Islet of Langerhans (tissue), 1 donor: ENCODE measurements around the gene ALK.
A peak's percentile ranks its signal among the peaks of the same experiment; 100 is the strongest.
"Not testable (repeated sequence)": the region's sequence is repeated elsewhere in the genome, so short reads cannot be mapped to it uniquely, and the experiment has no call there.

Experiments used
- FAIRE-seq: peaks from one replicate; lab custom pipeline; 2011; peaks lifted over from hg19 to GRCh38; lab: Jason Lieb, UNC

Gene ALK

DNA sequence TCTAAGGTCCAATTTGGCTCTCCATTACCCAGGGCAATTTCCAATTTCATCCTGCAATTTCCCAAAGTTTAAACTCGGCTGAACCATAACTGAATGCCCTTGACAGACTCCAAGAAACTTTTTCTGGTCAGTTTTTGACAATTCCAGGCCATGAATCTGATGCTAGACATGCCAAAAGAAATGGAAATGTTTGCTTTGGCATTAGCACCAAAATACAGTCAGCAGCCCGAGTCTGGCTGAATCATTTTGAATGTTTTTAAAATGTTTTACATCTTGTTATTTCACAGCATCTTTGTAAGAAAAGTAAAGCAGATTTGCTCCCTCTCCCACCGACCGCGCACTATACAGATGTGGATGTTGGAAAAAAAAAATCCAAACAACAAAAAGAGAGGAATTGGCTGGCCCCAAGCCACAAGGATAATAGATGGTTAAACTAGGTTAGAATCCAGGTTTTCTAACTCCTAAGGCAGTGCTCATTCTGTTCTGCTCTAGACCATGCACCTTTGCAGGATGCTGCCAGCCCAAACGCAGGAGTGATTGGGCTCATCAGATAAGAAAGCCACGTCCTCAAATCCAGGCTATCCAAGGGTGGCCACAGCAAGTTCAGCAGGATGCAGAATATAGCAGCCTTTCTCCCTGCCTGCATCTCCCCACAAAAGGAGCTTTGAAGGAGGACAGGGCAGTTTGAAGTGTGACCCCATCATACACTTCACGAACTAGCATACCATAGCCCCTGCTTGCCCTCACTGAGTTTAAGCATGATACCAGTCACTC, 167.5 kb downstream of the ALK start:
- no peak for FAIRE-seq

DNA sequence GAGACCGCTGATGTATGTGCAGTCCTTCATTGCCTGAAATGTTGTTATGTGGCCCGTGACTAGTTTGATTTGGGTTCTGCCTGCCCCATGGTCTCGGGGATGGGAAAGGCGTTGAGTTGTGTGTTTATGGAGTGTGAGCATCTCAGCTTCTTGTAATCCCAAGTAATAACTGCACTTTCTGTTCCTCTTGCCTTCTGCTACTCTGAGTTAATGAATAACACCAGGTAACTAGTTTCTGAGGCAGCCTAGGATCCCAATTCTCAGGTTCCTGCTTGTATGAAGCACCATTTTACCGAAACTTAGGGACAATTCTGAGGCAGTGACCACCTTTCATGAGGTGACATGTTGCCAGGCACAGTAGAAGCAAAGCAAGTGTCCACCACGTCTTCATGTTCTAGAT, 170.0 kb downstream of the ALK start:
- no peak for FAIRE-seq

DNA sequence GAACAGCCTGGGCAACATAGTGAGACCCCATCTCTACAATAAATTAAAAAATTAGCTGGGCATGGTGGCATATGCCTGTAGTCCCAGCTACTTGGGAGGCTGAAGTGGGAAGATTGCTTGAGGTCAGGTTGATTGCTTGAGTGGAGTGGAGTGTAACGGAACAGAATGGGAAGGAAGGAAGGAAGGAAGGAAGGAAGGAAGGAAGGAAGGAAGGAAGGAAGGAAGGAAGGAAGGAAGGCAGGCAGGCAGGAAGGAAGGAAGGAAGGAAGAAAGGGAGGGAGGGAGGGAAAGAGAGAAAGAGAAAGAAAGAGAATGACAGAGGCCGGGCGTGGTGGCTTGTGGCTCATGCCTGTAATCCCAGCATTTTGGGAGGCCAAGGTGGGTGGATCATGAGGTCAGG, 170.9 kb downstream of the ALK start:
- not testable (repeated sequence) for FAIRE-seq

DNA sequence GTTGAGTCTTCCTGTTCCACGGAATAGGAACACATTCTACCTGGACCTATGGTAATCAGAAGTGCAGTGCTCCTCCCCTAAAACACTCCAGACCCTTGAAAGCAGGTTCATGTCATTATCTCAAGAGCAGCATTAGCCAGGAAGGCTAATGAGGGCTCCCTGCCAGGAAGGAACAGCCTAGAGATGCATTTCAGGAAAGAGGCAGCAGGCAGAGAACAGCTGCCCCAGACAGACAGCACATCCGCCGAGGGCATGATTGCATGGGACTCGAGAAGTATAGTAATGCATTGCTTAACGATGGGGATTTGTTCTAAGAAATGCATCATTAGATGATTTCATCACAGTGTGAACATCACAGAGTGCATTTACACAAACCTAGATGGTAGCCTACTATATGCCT, 171.5 kb downstream of the ALK start:
- peak; percentile 13 for FAIRE-seq

DNA sequence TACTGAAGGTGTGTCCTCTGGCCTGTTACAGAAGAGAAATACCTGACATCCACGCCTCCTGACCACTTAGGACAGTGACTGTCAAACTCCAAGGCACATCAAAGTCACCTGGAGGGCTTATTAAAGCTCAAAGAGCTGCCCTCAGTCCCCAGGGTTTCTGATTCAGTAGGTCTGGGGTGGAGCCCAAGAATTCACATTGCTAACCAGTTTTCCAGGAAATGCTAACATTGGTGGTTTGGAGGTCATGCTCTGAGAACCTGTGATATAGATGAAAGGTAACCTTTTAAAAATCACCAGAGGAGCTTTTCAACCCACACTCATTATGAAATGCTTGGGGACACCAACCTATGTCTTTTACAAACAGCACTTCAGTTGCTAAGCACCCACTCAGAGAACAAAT, 172.3 kb downstream of the ALK start:
- no peak for FAIRE-seq

DNA sequence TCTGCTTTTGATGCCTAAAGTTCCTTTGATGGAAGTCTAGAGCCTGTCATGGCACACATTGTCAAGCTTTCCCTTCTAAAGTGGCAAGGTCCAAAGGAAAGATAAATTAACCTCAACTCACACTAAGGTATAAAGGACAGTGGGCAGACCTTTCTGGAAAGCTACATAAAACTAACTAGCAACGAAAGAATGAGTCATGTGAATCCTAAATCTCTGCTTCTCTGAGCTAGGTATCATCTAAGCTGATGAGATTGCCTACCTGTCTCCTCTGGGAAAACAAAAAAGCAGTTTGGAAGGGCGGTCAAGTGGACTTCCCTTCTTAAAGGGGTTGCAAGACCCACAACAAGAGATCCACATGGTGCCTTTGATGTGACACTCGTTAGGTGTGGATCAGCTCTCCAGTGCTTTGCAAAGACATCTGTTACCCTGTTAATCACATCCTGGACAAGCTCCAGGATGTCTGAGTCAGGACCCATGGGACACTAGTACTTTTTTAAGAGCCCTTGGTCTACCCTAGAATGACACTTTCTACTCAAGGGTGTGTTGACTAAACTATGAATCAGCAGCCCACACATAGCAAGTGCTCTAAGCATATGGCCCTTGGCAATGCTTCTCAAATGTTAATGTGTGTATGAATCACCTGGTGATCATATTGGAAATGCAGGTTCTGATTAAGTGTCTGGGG, 173.5 kb downstream of the ALK start:
- peak; percentile 90 for FAIRE-seq

DNA sequence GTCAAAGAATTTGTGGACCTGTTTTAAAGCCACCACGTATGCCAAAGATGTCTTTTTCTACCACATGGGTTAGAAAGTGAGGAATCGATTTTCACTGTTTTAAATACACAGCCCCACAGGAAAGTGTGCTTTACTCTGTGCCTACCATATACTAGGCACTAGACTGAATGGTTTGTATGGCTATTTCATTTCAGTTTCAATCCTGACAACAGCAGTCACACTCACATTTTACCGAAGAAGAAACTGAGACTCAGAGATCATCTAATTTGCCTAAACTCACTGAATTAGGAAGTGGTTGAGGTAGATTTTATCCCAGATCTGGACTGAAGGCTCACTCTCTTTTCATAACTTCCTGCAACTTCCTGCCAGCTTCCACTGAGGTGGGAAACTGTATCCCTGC, 176.4 kb downstream of the ALK start:
- FAIRE-seq = no peak

DNA sequence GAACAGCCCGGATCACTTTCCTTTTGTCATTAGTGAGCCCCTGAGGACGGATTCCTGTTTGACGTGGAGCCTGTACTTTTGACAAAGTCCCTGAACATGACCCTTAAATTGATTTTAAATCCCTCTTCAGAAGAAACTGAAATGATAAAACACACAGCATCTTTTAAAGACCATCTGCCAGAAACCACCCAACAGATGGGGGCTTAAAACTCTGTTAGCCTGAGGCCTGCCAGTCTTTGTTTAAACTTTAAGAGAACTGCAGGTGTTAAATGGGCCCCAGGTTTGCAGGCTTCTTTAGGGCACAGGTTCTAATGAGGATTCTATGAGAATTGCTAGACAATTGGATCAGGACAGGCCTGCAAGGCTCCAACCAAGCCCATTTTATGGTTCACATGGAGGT, 177.9 kb downstream of the ALK start:
- FAIRE-seq = no peak

DNA sequence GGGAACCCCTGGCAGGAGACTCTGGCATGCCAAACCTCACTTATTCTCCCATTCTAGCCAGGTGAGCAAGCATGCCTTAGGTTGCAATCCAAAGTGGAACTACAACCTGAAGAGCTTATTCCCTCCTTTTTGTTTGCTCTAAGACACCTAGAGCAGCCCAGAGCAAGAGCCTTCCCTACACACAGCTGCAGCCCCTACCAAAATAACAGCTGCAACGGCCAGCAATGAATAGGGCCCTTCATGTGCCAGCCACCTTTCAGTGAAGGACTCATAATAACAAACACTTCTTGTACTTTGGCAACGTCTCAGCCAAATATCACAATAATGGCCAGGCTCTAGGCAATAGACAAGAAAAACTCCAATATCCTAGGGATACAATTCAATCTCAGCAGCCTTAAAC, 178.7 kb downstream of the ALK start:
- no peak for FAIRE-seq

DNA sequence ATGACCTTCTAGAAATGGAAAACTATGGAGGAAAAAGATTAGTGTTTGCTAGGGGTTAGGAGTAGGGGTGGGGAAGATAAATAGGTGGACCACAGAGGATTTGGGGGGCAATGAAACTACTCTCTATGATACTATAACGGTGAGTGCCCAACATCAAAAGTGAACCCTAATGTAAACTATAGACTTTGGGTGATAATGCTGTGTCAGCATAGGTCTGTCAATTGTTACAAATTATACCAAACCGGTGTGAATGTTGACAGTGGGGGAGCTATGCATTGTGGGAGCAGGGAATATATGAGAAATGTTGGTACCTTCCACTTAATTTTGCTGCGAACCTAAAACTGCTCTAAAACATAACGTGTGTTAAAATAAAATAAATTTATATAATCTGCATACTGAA, 180.3 kb downstream of the ALK start:
- no peak for FAIRE-seq

DNA sequence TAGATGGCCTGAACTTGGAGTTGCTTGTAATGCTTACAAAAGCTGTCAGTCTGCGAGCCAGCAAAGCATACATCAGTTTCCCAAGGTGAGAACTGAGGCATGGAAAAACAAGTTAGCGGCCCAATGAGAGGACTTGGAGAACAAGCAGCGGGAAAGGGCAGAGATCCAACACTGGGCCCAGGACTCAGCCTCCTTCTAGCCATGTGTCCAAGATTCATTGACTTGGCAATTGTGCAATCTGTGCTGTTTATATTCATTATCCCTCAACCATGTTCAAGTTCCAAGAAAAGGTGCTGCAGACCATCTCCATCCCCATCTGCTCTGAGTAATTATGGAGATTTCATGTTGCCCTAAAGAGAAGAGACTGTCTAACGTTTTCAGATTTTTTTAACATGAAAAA, 187.4 kb downstream of the ALK start:
- FAIRE-seq = no peak

DNA sequence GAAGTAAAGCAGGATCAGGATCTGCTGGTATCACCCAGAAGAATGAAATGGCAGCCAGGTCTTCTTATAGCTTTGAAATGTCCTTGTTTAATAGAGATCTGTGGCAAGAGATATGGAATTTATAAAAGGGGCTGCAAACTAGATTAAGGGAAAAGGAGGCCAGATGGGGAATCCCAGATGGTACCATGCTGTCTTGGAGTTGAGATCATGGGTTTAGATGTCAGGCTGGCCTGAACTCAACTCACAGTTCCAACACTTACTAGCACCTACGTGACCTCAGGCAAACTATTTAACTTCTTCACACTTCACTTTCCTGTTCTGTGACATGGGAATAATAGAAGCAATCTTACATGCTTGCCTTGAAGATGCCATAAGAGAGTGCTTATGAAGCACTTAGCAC, 188.2 kb downstream of the ALK start:
- FAIRE-seq = no peak

DNA sequence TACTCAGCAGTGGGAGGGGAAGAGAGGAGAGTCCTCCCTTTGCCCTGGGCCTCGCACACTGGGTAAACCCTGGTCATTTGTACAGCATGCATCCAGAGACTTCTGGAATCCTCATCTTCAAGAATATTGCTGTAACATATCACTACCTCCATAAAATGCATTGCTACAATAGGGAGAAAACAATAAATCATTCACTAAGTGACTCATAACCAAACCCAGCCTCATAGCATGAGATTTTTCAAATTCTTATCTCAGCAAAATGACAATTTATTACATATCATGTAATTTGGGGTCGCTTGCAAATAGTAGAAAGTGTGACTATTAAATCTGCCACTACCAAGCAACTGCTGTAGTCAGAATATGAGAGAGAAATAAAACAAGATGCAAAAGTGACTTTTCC, 189.4 kb downstream of the ALK start:
- FAIRE-seq = no peak

DNA sequence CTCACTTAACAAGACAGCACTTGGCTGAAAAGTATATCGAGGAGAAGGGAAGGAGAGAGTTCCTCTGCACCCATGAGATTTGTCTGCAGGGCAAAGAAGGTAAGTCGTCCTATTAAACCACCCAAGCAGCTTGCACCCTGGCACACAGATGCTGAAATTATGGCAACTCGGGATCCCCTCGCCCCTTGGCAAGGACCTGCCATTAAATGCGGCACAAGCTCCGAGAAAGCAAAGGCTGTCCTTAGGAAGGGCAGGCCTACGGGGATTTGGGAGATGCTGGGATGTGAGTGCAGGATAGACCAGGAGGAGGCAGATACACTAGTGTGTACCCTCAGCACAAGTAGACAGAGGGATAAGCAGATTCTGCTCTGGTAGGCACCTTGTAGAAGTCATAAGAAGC, 191.5 kb downstream of the ALK start:
- no peak for FAIRE-seq

DNA sequence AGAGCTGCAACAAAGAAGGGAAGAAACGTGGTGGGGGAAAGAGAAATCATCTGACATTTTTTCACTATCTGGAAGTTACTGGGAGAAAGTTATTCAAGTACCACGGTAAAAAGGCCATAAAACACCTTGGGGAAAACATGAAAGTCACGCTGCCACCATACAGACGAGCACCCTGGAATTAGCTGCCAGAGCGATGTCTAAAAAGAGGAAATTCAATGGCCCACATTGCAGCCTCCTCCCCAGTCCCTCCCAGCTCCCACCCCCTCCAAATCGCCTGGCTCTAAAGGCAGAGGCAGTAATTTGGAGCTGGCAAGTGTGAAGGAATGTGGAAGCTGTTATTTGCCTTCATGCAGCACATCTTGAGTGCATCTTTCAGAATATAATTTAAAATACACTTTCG, 192.0 kb downstream of the ALK start:
- FAIRE-seq = no peak

DNA sequence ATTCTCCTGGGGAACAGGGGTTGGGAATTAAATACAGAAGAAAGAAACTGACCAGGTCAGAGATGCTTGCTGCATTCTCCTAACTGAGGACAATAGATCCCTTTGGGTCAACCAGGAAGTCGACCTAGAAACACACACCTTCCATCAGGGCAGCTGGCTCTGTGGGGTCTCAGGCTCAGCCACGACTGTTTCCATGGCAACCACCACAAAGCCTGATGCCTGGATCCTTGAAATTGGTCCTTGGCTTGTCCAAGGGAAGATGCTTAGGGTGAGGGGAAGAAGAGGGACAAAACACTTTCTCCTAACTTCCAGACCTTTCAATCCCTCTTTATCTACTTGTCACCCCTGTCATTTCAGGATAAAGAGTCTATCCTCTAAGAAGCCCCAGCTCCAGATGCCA, 194.4 kb downstream of the ALK start:
- FAIRE-seq = no peak

DNA sequence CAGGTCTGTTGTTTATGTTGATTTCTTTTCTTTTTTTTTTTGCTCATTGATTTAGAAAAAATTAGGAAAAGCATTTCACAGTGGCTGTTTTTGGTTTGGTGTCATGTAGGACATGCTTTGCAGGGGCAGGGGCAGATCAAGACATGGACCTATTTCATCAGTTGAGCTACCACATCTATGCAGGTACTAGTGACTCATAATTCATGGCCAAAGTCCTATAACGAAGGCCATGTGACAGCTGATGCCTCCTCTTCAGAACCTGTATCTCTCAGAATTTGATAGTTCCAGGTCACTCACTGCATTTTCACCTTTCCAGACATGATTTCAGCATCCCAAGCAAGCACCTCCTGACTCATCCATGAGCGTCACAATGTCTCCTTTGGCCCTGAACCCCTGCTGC, 195.8 kb downstream of the ALK start:
- FAIRE-seq = no peak

DNA sequence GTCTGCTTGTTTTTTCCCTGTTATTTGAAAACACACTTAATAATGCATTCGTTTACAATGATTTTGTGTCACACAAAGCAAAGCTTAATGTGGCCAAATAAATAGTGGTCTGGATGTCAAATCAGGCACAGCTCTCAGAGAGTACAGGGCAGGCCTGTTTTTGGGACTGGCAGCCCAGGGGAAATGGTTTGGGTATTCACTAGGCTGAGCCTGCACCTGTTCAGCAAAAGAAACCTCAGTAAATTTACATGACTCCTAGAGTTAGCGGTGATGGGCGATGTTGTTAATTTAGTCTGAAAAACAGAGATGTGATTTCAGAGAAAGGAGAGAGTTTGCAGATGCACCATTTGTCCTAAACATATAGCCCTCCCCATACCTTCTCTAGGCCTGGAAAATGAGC, 197.1 kb downstream of the ALK start:
- FAIRE-seq = no peak

DNA sequence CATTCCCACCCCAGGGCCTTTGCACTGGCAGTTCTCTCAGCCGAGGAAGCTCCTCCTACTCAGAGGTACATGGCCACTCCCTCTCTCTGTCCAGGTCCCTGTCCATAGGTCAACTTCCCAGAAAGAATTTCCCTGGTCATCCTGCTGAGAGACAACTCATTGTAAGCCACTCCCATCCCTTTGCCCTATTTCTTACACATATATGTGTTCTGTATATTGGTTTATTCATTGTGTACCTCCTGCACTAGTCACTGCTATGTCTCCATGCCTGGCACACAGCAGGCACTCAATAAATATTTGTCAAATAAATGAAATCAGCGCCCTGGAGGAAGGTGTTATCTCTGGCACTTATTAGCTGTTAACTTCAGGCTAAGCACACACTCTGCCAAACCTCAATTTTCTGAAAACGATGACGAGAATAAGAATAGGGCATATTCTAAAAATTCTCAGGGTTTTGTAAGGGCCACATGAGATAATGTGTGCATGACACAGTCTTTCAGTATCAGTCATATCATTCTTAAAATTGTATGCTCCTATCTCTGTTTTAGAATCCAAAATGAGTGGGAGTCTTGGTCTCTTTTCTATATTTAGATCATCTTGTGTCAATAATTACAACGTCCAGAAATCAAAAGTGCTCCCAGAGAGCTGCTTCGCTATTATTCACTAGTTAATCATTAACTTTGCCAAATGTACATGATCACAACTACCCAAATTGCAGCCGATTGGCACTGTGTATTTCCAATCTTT, 198.0 kb downstream of the ALK start:
- peak; percentile 99 for FAIRE-seq

DNA sequence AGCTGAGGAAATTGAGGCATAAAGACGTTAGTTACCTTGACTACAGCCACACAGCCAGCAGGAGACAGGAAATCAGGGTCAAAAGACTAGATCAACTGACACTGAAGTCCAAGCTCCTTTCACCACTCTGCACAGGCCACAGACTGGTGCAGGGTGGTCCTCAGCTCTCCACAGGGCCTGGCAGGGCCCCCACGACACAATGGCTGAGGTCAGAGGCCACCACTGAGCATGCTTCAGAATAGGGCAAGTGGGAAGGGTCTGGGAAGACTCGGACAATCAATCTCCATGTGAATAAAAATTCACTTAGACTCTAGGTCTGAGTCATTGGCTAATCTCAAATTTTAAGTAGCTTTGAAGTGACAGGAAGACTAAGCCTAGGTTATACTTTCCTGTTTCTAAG, 201.7 kb downstream of the ALK start:
- FAIRE-seq = no peak

DNA sequence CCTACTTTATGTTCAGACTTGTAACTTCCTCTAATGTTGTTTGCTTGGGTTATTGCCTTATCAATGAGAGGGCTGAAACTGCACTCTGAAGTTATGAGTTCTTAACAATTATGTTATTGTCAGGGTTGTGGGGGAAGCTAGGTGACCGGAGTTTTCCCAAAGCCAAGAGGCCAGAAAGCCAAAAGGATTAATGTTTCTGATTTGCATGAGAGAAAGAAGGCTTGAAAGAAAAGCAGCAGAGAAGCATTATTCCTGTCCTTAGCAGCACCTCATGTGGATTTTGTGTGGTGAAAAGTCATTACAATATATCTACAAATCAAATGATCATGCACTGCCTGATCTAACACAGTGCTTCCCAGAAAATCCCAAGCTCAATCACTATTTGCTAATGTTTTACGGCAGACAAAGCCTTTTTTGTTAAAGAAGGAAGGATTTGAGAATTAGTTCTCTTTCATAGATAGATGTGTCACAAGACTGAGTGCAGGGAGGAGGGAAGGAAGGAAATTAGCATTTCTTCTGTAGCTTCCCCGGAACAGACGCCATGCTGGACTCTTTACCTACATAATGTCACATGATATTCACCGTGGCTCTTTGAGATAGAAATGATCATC, 203.2 kb downstream of the ALK start:
- no peak for FAIRE-seq

DNA sequence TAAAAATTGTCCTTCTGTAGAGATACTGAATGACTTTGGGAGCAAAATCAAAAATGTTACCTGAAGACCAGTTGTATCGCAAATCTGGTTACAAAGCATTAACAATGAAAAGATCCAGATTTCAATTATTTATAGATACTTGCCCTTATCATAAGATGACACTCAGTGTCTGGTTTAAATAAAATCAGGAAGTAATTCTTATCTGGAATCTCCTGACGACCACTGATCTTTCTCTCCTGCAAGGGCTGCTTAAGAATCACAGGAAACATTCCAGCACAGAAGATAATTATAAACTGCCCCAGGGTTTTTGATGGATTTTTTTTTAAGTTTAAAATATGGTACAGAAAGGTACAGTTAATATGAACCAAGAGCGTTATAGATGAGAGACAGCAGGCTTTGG, 205.7 kb downstream of the ALK start:
- FAIRE-seq = no peak

DNA sequence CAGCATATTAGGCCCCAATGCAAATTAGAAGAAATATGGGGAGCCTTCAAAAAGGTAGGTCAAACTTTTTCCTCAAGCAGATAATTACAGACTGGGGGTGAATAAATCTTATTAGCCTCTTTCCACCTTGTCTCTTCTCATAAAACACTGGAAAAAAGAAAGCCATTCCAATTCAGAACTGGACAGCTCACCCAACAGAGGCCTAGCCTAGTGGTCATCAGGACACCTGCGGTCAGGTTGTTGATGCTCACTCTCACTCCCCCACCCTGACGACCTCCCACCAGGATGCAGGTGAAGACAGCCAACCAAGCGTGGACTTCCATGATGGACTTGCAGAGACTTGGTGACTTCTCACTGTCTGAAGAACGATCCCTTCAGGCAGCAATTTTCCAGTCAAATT, 207.1 kb downstream of the ALK start:
- FAIRE-seq = no peak
